Endothelial cell of umbilical vein (primary cell): ENCODE results near the gene HEPH. TPM values are rescaled to one million over a fixed set of nuclear protein-coding genes. Genes with fewer than 3 reads are reported as not detected.
"Not testable (repeated sequence)": the region's sequence is repeated elsewhere in the genome, so short reads cannot be mapped to it uniquely, and the experiment has no call there.

ENCODE experiments used
- BruUV-seq: library from RNA; stranded (reverse); fragments of 400-500 nt; replicated peaks from 2 replicates; lab custom pipeline; 2021; lab: Mats Ljungman, UMichigan
- CTCF ChIA-PET: fragments of 300-600, 350-600 bp; sonication (Branson Sonifier 250); formaldehyde crosslinking; loops from one replicate; lab custom pipeline; 2021; ENCODE audit warnings: antibody characterized with exemption, inconsistent platforms; lab: Charles Lee
- POLR2A ChIA-PET: fragments of 300-600, 350-600 bp; sonication (Branson Sonifier 250); formaldehyde crosslinking; loops from one replicate; lab custom pipeline; 2021; ENCODE audit warnings: antibody characterized with exemption, inconsistent platforms; lab: Charles Lee
- DNase-seq: peaks from one replicate; pipeline ENCODE4 v3.0.0-alpha.2; 2011; ENCODE audit warnings: low read depth, low spot score
- FAIRE-seq: peaks from 2 replicates; lab custom pipeline; 2011; peaks lifted over from hg19 to GRCh38; lab: Jason Lieb, UNC
- H2AFZ ChIP-seq: 2 replicates; pipeline ENCODE4 v1.6.0; 2012; ENCODE audit warnings: low read depth, low read length, control low read depth, inconsistent platforms
- H3K27ac ChIP-seq: 2 replicates; pipeline ENCODE4 v1.5.1; 2011; ENCODE audit warnings: low read depth, mild to moderate bottlenecking, control low read depth, low read length, moderate library complexity; ENCODE audit not compliant: insufficient read depth
- H3K27me3 ChIP-seq, 2 experiments: 2 replicates each; pipeline versions ENCODE4 v1.6.0 to v1.6.1; 2011; ENCODE audit warnings: low read length in 2 of 2, mixed read lengths in 1 of 2; ENCODE audit not compliant: control insufficient read depth in 2 of 2, insufficient read depth in 2 of 2
- H3K36me3 ChIP-seq, 2 experiments: 2 replicates in 1 of 2; 3 replicates in 1 of 2; pipeline ENCODE4 v1.5.1; 2011; ENCODE audit warnings: low read length in 2 of 2, mild to moderate bottlenecking in 1 of 2, moderate library complexity in 1 of 2; ENCODE audit not compliant: control insufficient read depth in 2 of 2, insufficient read depth in 2 of 2; ENCODE audit errors: extremely low read depth in 1 of 2
- H3K4me1 ChIP-seq: 3 replicates; pipeline ENCODE4 v1.5.1; 2011; ENCODE audit warnings: mild to moderate bottlenecking, low read length; ENCODE audit not compliant: control insufficient read depth, insufficient read depth; ENCODE audit errors: extremely low read depth
- H3K4me2 ChIP-seq: 2 replicates; pipeline ENCODE4 v1.6.1; 2011; ENCODE audit warnings: low read length, control low read depth, mixed read lengths; ENCODE audit not compliant: insufficient read depth
- H3K4me3 ChIP-seq, 3 experiments: fragments of 200-600 bp in 1 of 3; sonication (generic), shearing (Covaris generic) in 1 of 3; replicated peaks in 1 of 3; 2 replicates each; pipeline ENCODE4 v1.5.1; 2011 to 2016; ENCODE audit warnings: control low read depth in 3 of 3, low read length in 3 of 3, mild to moderate bottlenecking in 2 of 3, inconsistent platforms in 1 of 3, low read depth in 1 of 3, moderate library complexity in 1 of 3; ENCODE audit not compliant: insufficient read depth in 1 of 3
- H3K79me2 ChIP-seq: 2 replicates; pipeline ENCODE4 v1.6.0; 2012; ENCODE audit warnings: low read length, inconsistent platforms; ENCODE audit not compliant: control insufficient read depth, insufficient read depth
- H3K9ac ChIP-seq: replicated peaks from 2 replicates; pipeline ENCODE3; 2011; ENCODE audit warnings: low read length, control low read depth; ENCODE audit not compliant: insufficient read depth; ENCODE audit errors: extremely low read depth
- H3K9me1 ChIP-seq: replicated peaks from 3 replicates; pipeline ENCODE4 v1.6.0; 2011; ENCODE audit warnings: mild to moderate bottlenecking, low read length; ENCODE audit not compliant: control insufficient read depth, insufficient read depth; ENCODE audit errors: extremely low read depth
- H3K9me3 ChIP-seq: replicated peaks from 2 replicates; pipeline ENCODE4 v1.5.1; 2012; ENCODE audit warnings: low read length, inconsistent platforms; ENCODE audit not compliant: control insufficient read depth, insufficient read depth
- H4K20me1 ChIP-seq: replicated peaks from 2 replicates; pipeline ENCODE3; 2011; ENCODE audit warnings: mild to moderate bottlenecking, low read length; ENCODE audit not compliant: control insufficient read depth, insufficient read depth; ENCODE audit errors: extremely low read depth
- EZH2 ChIP-seq: IDR thresholded peaks from 2 replicates; pipeline ENCODE4 v1.6.1; 2012; ENCODE audit warnings: borderline replicate concordance, low read depth, mild to moderate bottlenecking, moderate library complexity, low read length, inconsistent platforms; ENCODE audit not compliant: severe bottlenecking
- GATA2 ChIP-seq: IDR thresholded peaks from 2 replicates; pipeline ENCODE4 v1.7.0; 2011; ENCODE audit warnings: low read depth, mild to moderate bottlenecking, moderate library complexity, mixed read lengths, low read length; ENCODE audit not compliant: insufficient read length, insufficient read depth
- JUN ChIP-seq: IDR thresholded peaks from 2 replicates; pipeline ENCODE4 v1.6.1; 2011; ENCODE audit warnings: borderline replicate concordance, low read depth; ENCODE audit not compliant: insufficient read length, insufficient read depth
- POLR2AphosphoS5 ChIP-seq: IDR thresholded peaks from 2 replicates; pipeline ENCODE4 v1.6.1; 2012; ENCODE audit warnings: low read depth, mild to moderate bottlenecking, control low read depth, low read length, moderate library complexity; ENCODE audit not compliant: insufficient read depth
- dilution Hi-C: fragments of 300-500 bp; cut with MboI; formaldehyde crosslinking; loops from one replicate; pipeline ENCODE4 v1.15.0; 2019; ENCODE audit warnings: low sequenced_read_pairs; ENCODE audit not compliant: extremely low pct_ligation_motif_present
- intact Hi-C: fragments of 100-400 bp; cut with micrococcal nuclease; formaldehyde crosslinking; loops from one replicate; pipeline ENCODE4 v1.10.0; 2022
- polyA plus RNA-seq, 4 experiments: library from polyadenylated mRNA; depleted of rRNA in 3 of 4; stranded (reverse) in 3 of 4; unstranded in 1 of 4; fragments of >200 nt; gene quantifications; 2 replicates each; pipeline versions ENCODE4 v1.2.1 to v1.2.3, GENCODE V29; 2011 to 2012; ENCODE audit warnings: missing spikeins in 1 of 4
- total RNA-seq: library from RNA; stranded (reverse); gene quantifications from 2 replicates; pipeline ENCODE4 v1.2.3, GENCODE V29; 2021

HEPH gene
- total and polyA plus RNA-seq, 2 donors (not counting 3 experiments of a cell fraction or from before 2014, with no cell fraction given): 0.08 to 0.20 TPM

- H3K4me1 ChIP-seq, H3K79me2 ChIP-seq, intact Hi-C loops, H4K20me1 ChIP-seq, H2AFZ ChIP-seq, dilution Hi-C loops, H3K9me3 ChIP-seq, H3K4me3 ChIP-seq, POLR2A ChIA-PET, DNase-seq, H3K27me3 ChIP-seq, H3K27ac ChIP-seq, H3K9me1 ChIP-seq, FAIRE-seq, H3K36me3 ChIP-seq, BruUV-seq, CTCF ChIA-PET, H3K4me2 ChIP-seq, H3K9ac ChIP-seq: not testable (repeated sequence)
Measured at GRCh38 chrX:66121354-66121753, 42.7 kb upstream of the HEPH start.

GRCh38 chrX:66126662-66127061 is 37.4 kb upstream of the HEPH start:
- CTCF ChIA-PET: no interaction called here
- H3K9ac ChIP-seq: no peak overlapping the region

More at GRCh38 chrX:66126662-66127061, 37.4 kb upstream of the HEPH start:
- DNase-seq (no peak), FAIRE-seq (no peak)
- Histone ChIP-seq H2AFZ (no peak overlapping the region), H3K9me3 (no peaks in the 10 kb centered on the region), H4K20me1 (no peaks in the 10 kb centered on the region), H3K27ac (no peak overlapping the region), H3K36me3 (no peaks in the 10 kb centered on the region), H3K79me2 (no peaks in the 10 kb centered on the region), H3K27me3 (no peaks in the 10 kb centered on the region), H3K4me2 (no peak overlapping the region), H3K4me1 (no peaks in the 10 kb centered on the region), H3K9me1 (no peaks in the 10 kb centered on the region), H3K4me3 (no peak overlapping the region)
- intact Hi-C loops (no loop called here), dilution Hi-C loops (no loop called here)
- BruUV-seq: no TSS peak
- POLR2A ChIA-PET: no interaction called here
- TF ChIP-seq GATA2 (no peak), JUN (no peak), EZH2 (no peak), POLR2AphosphoS5 (no peak)
